ENCODE results near the gene ONECUT3. TPM values are rescaled to one million over a fixed set of nuclear protein-coding genes. Genes with fewer than 3 reads are reported as not detected.

The ONECUT3 gene
- total RNA-seq, 2 donors from 2014 or later: 0.26 TPM; not detected in 1

GRCh38 chr19:1810439-1811160 is 57.3 kb downstream of the ONECUT3 start:
- Histone ChIP-seq H3K27ac (peak overlapping the region in 1 of 4 donors; percentile 36), H3K36me3 (replicated peaks in 1 of 2; ENCODE audit: insufficient read depth in 1 of 2, low read depth in 2 of 2) (peaks cover 0 to under 1% of the 10 kb centered on the region in 2 donors), H3K27me3 (no peaks in the 10 kb centered on the region), H3K9me3 (no peaks in the 10 kb centered on the region), H3K4me3 (no peak overlapping the region), H3K4me1 (peaks cover 22% of the 10 kb centered on the region)
- no peak for DNase-seq
- TF ChIP-seq POLR2A (IDR thresholded peaks at IDR 0.05): no peak
- TF ChIP-seq CTCF (IDR thresholded peaks at IDR 0.05): no peak
- no peak for ATAC-seq
- intact Hi-C loops (cut with DNase I): no loop called here
- 81 to 85% methylated on average over 16 to 19 of the region's 19 CpGs for WGBS, 2 donors

GRCh38 chr19:1811472-1811894 is 58.2 kb downstream of the ONECUT3 start:
- H3K27me3 ChIP-seq: no peaks in the 10 kb centered on the region
- intact Hi-C loops (cut with DNase I): no loop called here
- peak; percentile 72 to 93 (median 79) for DNase-seq
- H3K9me3 ChIP-seq: no peaks in the 10 kb centered on the region
- H3K27ac ChIP-seq: peak overlapping the region in 3 of 4 donors; percentile 19 to 82 (median 36)
- TF ChIP-seq POLR2A (IDR thresholded peaks at IDR 0.05) (no peak), CTCF (IDR thresholded peaks at IDR 0.05) (no peak)
- peaks cover 6 to 8% of the 10 kb centered on the region in 2 donors for H3K36me3 ChIP-seq (replicated peaks in 1 of 2; ENCODE audit: insufficient read depth in 1 of 2, low read depth in 2 of 2)
- peaks cover 22% of the 10 kb centered on the region for H3K4me1 ChIP-seq
- WGBS, 2 donors: 17 to 19% methylated on average over 9 to 13 of the region's 13 CpGs
- ATAC-seq: peak; percentile 26
- peak overlapping the region in 1 of 2 donors; percentile 4 for H3K4me3 ChIP-seq

GRCh38 chr19:1811942-1812425 is 58.7 kb downstream of the ONECUT3 start, which contains the start of gene ATP8B3:
TSS of gene ATP8B3 (minus strand) at chr19:1812276. CDS start at chr19:1811736, 540 bp downstream.
- Histone ChIP-seq H3K4me3 (peak within 1 kb of the TSS; percentile 4 to 28), H3K27me3 (no peaks in the 10 kb centered on the region), H3K4me1 (peaks cover 22% of the 10 kb centered on the region), H3K36me3 (replicated peaks in 1 of 2; ENCODE audit: insufficient read depth in 1 of 2, low read depth in 2 of 2) (peaks cover 8 to 12% of the 10 kb centered on the region in 2 donors), H3K27ac (peak within 1 kb of the TSS in 3 of 4 donors; percentile 19 to 82 (median 59)), H3K9me3 (no peaks in the 10 kb centered on the region)
- TF ChIP-seq POLR2A (IDR thresholded peaks at IDR 0.05): no peak
- TF ChIP-seq CTCF (IDR thresholded peaks at IDR 0.05): peak in 1 of 7 experiments; percentile 14
- WGBS, 2 donors: 2 to 3% methylated on average over 12 to 25 of the region's 48 CpGs
- no peak for DNase-seq
- no peak for ATAC-seq
- intact Hi-C loops (cut with DNase I): no loop called here

- Histone ChIP-seq H3K36me3 (replicated peaks in 1 of 2; ENCODE audit: insufficient read depth in 1 of 2, low read depth in 2 of 2) (peaks cover 8 to 17% of the 10 kb centered on the region in 2 donors), H3K27ac (peak overlapping the region in 3 of 4 donors; percentile 19 to 82 (median 59)), H3K4me3 (peak overlapping the region in 1 of 2 donors; percentile 28), H3K4me1 (peaks cover 22% of the 10 kb centered on the region), H3K27me3 (no peaks in the 10 kb centered on the region), H3K9me3 (no peaks in the 10 kb centered on the region)
- 0 to 1% methylated on average over 44 to 47 of the region's 47 CpGs for WGBS, 2 donors
- peak in 2 of 3 donors; percentile 36 to 55 for TF ChIP-seq POLR2A (IDR thresholded peaks at IDR 0.05)
- peak; percentile 14 to 54 (median 42) for TF ChIP-seq CTCF (IDR thresholded peaks at IDR 0.05)
- peak; percentile 84 for ATAC-seq
- intact Hi-C loops (cut with DNase I): no loop called here
- peak; percentile 87 to 97 (median 92) for DNase-seq
Observed at GRCh38 chr19:1812426-1813191, 59.3 kb downstream of the ONECUT3 start.
